ENCODE results near the gene MGP.

MGP gene

GRCh38 chr12:14901228-14901562 is 15.5 kb upstream of the MGP start (continued):
- TF ChIP-seq POU6F1 (CRISPR knock-in tag; IDR thresholded peaks at IDR 0.05; ENCODE audit: borderline replicate concordance, low read depth) (no peak), TOX (CRISPR knock-in tag; IDR thresholded peaks at IDR 0.05; ENCODE audit: borderline replicate concordance) (no peak), GLIS3 (CRISPR knock-in tag; IDR thresholded peaks at IDR 0.05) (no peak)
- TF ChIP-seq, protein P1, sequence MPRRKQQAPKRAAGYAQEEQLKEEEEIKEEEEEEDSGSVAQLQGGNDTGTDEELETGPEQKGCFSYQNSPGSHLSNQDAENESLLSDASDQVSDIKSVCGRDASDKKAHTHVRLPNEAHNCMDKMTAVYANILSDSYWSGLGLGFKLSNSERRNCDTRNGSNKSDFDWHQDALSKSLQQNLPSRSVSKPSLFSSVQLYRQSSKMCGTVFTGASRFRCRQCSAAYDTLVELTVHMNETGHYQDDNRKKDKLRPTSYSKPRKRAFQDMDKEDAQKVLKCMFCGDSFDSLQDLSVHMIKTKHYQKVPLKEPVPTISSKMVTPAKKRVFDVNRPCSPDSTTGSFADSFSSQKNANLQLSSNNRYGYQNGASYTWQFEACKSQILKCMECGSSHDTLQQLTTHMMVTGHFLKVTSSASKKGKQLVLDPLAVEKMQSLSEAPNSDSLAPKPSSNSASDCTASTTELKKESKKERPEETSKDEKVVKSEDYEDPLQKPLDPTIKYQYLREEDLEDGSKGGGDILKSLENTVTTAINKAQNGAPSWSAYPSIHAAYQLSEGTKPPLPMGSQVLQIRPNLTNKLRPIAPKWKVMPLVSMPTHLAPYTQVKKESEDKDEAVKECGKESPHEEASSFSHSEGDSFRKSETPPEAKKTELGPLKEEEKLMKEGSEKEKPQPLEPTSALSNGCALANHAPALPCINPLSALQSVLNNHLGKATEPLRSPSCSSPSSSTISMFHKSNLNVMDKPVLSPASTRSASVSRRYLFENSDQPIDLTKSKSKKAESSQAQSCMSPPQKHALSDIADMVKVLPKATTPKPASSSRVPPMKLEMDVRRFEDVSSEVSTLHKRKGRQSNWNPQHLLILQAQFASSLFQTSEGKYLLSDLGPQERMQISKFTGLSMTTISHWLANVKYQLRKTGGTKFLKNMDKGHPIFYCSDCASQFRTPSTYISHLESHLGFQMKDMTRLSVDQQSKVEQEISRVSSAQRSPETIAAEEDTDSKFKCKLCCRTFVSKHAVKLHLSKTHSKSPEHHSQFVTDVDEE (CRISPR knock-in tag; IDR thresholded peaks at IDR 0.05) = no peak

DNA sequence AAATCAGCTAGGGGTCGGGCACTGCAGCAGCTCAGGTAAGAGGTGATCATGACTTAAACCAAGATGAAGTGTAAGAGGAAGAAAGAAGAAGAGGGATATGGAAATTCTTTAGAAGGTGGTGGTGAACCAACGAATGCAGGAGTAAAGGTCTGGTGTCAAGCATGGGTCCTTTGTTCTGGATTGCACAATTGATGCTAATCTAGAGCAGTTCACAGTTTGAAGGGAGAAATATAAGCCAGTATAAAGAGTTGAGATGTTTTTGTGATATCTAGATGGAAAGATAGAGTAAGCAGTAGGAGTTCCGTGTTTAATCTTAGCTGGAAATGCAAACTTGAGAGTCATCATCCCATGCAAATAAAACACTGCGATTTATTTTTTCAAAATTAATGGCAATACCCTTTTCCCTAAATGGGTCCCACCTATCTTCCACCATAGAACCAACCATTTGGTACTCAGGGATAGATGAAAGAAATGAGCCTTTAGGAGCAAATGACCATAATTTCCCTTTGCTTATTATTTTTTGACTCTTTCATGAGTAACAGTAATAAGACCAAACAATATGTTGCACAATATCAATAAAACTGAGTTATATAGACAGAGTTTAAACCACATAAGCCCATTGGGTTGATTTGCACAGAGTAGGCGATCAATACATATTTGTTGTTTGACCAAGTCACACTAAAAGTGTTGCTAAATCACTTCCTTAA is 15.0 kb upstream of the MGP start:
- ATAC-seq = no peak
- TF ChIP-seq ZNF70 (CRISPR knock-in tag; IDR thresholded peaks at IDR 0.05) = no peak
- TF ChIP-seq POU6F1 (CRISPR knock-in tag; IDR thresholded peaks at IDR 0.05; ENCODE audit: borderline replicate concordance, low read depth) = no peak
- no peak for TF ChIP-seq ZNF565 (CRISPR knock-in tag; conservative IDR thresholded peaks at IDR 0.05; ENCODE audit: low read depth)
- TF ChIP-seq ESRRG (CRISPR knock-in tag; IDR thresholded peaks at IDR 0.05) = no peak
- TF ChIP-seq PATZ1 (CRISPR knock-in tag; IDR thresholded peaks at IDR 0.05; ENCODE audit: borderline replicate concordance) = no peak
- TF ChIP-seq ZFP30 (CRISPR knock-in tag; IDR thresholded peaks at IDR 0.05) = no peak

GRCh38 chr12:14896521-14897169 is 11.0 kb upstream of the MGP start:
- peak; percentile 75 for ATAC-seq
- TF ChIP-seq ISL1 (CRISPR knock-in tag; IDR thresholded peaks at IDR 0.05) (peak; percentile 54; the same call in 1 of the 2 replicates), ZNF70 (CRISPR knock-in tag; IDR thresholded peaks at IDR 0.05) (no peak)
- TF ChIP-seq, protein P1 (CRISPR knock-in tag; IDR thresholded peaks at IDR 0.05) = no peak
- TF ChIP-seq, protein P2, sequence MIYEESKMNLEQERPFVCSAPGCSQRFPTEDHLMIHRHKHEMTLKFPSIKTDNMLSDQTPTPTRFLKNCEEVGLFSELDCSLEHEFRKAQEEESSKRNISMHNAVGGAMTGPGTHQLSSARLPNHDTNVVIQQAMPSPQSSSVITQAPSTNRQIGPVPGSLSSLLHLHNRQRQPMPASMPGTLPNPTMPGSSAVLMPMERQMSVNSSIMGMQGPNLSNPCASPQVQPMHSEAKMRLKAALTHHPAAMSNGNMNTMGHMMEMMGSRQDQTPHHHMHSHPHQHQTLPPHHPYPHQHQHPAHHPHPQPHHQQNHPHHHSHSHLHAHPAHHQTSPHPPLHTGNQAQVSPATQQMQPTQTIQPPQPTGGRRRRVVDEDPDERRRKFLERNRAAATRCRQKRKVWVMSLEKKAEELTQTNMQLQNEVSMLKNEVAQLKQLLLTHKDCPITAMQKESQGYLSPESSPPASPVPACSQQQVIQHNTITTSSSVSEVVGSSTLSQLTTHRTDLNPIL (CRISPR knock-in tag; IDR thresholded peaks at IDR 0.05; ENCODE audit: low read depth) = no peak

Data from SK-N-SH treated with all-trans-retinoic acid at 6 μM for 48 hours (cell line).